ENCODE results near the gene EMC1. TPM values are rescaled to one million over a fixed set of nuclear protein-coding genes. Genes with fewer than 3 reads are reported as not detected.
"Not testable (repeated sequence)": the region's sequence is repeated elsewhere in the genome, so short reads cannot be mapped to it uniquely, and the experiment has no call there.

Gene EMC1
- total RNA-seq, 1 experiment from 2014 or later = 66.4 TPM

DNA sequence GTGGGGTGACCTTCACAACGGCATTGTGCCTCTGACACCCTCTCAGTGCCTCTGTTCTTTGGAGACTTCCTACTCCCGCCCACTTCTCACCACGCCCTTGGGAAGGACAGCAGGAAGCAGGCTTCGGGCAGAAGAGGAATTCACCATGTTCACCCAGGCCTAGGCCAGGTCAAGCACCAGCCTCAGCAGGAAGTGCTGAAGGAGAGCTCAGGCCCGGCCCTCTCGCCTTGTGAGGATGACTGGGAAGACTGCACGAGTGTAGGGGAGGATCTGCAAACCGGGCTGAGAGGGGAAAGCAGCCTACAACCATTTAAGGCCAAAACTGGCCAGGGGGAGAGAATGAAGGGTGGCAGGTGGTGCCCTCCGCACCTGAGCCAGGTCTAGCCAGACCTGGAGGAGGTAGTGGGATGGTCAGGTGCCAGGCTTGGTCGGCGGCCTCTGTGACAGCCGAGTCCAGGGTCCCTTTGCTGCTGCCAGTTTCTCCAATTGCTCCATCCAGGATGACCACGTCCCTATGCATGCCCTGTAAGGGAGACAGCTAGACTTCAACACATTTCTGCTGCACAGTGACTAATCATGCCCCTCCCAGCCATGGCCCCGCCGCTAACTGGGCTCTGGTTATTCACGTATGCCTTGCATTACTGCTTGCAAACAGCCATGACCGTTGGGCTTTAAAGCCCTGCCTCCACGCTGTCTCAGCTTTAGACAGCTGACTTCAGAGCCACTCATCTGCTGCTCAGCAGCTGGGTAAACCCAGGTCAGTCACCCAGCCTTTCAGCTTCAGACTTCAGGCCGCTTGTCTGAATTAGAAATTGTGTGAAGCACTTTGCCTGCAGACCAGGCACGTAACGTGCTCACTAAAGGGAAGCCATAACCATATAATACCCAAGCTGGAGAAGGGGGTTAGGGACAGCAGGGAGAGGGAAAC is 9.2 kb upstream of the EMC1 start:
- DNase-seq (ENCODE audit: low read depth) = peak; percentile 98

GRCh38 chr1:19258353-19258752 is 7.0 kb upstream of the EMC1 start:
- no peak for DNase-seq (ENCODE audit: low read depth)

DNA sequence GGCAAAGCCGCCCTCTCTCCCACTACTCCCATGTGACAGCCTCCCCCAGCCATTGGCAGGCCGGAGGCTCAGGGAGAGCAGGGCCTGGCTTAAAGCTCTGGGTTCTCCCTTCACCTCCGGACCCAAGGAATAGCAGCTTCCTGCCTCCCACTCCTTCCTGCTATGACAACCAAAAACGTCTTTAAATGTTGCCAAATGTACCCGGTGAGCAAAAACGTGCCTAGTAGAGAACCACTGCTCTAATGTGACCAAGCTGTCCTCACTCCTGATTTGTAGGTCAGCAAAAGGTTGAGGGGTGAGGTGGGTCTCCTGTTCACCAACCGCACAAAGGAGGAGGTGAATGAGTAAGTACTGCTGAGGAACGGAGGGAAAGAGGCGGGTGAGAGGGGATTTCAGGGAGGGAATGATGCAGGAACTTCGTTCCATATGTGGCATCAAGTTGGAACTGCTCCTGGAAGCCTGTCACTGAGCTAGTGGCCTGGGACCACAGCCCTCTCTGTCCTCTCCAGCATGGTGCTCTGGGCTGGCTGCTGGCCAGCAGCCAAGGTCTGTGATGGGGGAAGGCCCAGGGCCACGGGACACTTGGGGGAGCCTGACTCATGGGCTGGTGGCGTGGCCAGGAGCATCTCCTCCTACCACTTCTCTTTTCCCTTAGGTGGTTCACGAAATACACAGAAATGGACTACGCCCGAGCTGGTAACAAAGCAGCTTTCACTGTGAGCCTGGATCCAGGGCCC is 6.0 kb upstream of the EMC1 start:
- DNase-seq (ENCODE audit: low read depth) = peak; percentile 3

- not testable (repeated sequence) for DNase-seq (ENCODE audit: low read depth)
Observed at GRCh38 chr1:19256301-19256700, 5.0 kb upstream of the EMC1 start.

DNA sequence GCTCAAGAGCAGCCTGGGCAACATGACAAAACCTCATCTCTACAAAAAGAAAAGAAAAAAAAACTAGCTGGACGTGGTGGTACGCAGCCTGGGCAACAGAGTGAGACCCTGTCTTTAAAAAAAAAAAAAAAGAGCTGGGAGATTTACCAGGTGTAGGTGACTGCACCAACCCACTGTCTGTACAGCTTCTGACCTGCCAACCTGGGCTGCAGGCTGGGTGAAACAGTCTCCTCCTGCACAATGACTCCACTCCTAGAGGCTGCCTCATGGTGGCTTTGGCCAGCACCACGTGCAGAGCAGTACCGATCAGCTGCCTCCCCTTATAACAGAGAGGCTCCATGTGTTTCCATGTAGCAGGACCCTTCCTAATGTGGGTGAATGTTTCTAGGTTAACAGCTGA is 4.0 kb upstream of the EMC1 start:
- no peak for DNase-seq (ENCODE audit: low read depth)

GRCh38 chr1:19254416-19254815 is 3.1 kb upstream of the EMC1 start:
- no peak for DNase-seq (ENCODE audit: low read depth)

- peak; percentile 4 for DNase-seq (ENCODE audit: low read depth)
Observed at GRCh38 chr1:19250629-19251304, 557 bp downstream of the EMC1 start.

- DNase-seq (ENCODE audit: low read depth) = peak; percentile 65
Observed at GRCh38 chr1:19240673-19241538, 10.4 kb downstream of the EMC1 start.

GRCh38 chr1:19239876-19240275 is 11.4 kb downstream of the EMC1 start:
- no peak for DNase-seq (ENCODE audit: low read depth)

- no peak for DNase-seq (ENCODE audit: low read depth)
Observed at GRCh38 chr1:19234224-19234623, 17.1 kb downstream of the EMC1 start.

GRCh38 chr1:19232524-19232846 is 18.8 kb downstream of the EMC1 start:
- DNase-seq (ENCODE audit: low read depth) = no peak

DNA sequence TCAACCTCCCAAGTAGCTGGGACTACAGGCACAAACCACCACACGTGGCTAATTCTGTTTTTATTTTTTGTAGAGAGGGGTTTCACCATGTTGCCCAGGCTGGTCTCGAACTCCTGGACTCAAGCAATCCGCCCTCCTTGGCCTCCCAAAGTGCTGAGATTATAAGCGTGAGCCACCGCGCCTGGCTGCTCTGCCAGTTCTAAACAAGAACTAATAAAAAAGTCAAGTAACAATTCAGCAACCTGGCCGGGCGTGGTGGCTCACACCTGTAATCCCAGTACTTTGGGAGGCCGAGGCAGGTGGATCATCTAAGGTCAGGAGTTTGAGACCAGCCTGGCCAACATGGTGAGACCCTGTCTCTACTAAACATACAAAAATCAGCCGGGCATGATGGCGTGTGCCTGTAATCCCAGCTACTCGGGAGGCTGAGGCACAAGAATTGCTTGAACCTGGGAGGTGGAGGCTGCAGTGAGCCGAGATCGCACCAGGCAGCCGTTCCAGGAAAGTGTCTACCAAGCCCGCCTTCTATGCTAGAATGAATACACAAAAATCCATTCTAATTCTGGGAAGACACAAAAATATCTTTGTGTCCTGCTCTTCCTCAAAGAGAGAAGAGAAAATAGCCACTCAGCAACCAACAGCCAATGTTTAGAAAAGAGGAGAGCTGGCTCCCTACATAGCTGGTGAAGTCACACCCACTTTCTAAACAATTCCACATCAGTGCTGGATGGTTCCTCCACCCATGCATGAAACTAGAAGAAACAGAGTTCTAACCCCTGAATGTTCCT is 19.4 kb downstream of the EMC1 start:
- DNase-seq (ENCODE audit: low read depth) = not testable (repeated sequence)

GRCh38 chr1:19229828-19230325 is 21.4 kb downstream of the EMC1 start:
- DNase-seq (ENCODE audit: low read depth) = no peak

DNA sequence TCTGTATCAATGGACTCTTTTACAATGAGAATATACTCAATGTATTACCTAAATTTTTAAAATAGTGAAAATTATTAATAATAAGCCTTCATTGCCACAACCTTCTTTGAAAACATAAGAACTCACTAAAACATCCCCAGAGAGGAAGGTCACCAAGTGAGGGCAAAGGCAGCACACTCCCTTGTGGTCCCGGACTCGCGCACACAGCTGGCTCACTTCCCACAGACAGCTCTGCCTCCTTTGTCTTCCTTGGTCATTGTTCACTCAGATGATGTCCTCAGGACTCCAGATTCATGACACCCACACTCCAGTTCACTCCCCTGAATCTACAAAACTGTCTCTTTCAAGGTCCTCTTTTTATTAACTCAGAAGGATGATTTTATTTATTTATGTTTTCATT is 22.1 kb downstream of the EMC1 start:
- no peak for DNase-seq (ENCODE audit: low read depth)

GRCh38 chr1:19222979-19223824 is 28.1 kb downstream of the EMC1 start:
- DNase-seq (ENCODE audit: low read depth) = no peak

- DNase-seq (ENCODE audit: low read depth) = no peak
Observed at GRCh38 chr1:19222573-19222972, 28.8 kb downstream of the EMC1 start.

DNA sequence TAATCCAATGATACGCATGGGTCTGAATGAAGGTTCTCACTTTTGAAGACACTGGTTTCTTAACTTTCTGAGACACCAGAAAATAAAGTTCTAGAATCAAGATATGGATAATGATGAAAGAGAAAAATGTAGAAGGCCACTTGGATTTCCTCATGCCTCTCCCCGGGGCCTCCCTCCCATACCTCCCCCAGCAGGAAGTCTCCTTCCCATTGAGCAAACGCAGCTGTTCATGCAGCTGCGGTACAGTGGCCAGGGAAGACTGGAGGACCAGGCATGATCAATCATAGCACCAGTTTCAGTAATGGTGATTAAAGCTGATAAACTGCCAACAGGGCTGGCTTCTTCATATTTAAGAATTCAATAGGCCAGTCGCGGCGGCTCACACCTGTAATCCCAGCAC is 30.3 kb downstream of the EMC1 start:
- peak; percentile 61 for DNase-seq (ENCODE audit: low read depth)

DNA sequence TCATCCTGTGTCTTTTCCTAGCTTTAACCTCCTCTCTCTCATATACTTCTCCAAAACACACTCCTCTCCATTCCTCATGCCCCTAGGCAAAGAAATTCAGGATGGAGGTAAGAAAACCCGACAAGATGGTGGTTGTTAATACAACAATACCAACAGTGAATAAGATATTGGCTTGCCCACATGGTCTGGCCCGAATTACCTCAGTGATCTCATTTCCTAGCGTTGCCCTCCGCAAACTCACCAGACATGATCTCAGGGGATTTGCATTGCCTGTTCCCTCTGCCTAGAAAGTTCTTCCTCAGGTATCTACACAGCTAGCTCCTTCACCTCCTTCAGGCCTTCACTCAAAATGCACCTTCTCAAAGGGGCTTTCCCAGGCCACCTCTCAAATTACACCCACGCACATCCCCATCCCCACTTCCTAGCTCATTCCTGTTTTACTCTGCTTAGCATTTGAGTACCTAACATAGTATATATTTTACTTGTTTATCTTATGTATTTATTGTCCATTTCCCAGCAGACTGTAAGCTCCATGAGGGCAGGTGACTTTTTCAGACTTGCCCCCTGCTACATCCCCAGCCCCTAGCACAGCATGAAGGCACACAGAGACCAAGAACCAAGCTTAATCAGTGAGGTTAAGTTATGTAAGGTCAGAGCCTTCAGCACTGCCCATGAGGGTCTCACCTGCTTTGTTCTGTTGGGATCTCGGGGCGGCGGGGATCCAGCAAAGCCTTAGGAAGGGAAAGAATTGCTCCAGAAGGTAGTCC is 31.1 kb downstream of the EMC1 start:
- DNase-seq (ENCODE audit: low read depth) = no peak

- DNase-seq (ENCODE audit: low read depth) = peak; percentile 18
Observed at GRCh38 chr1:19219451-19219850, 31.9 kb downstream of the EMC1 start.

All from LHCN-M2 (cell line).